HG03354 (cell line): ENCODE results near the gene HOXD10.

Source experiments
- ATAC-seq: cut with Tn5 transposase; IDR thresholded peaks from one replicate; pipeline ENCODE4 v1.9.1; 2021; ENCODE audit warnings: mild to moderate bottlenecking; ENCODE audit not compliant: unreplicated experiment, poor library complexity, severe bottlenecking

Gene HOXD10

GRCh38 chr2:176129813-176130146 lies 13.2 kb downstream of the HOXD10 start:
- ATAC-seq, result no peak

GRCh38 chr2:176130147-176130956 lies 13.8 kb downstream of the HOXD10 start:
- no peak for ATAC-seq

GRCh38 chr2:176130957-176131847 lies 14.6 kb downstream of the HOXD10 start:
- ATAC-seq, result no peak

GRCh38 chr2:176131848-176132158 lies 15.2 kb downstream of the HOXD10 start:
- ATAC-seq, result no peak

- no peak for ATAC-seq
These were observed 15.9 kb downstream of the HOXD10 start for GRCh38 chr2:176132205-176133171.

GRCh38 chr2:176133389-176133788 lies 16.8 kb downstream of the HOXD10 start:
- no peak for ATAC-seq

GRCh38 chr2:176134035-176134434 lies 17.5 kb downstream of the HOXD10 start:
- ATAC-seq, result no peak

GRCh38 chr2:176135035-176135440 lies 18.5 kb downstream of the HOXD10 start:
- no peak for ATAC-seq

- ATAC-seq, result no peak
These were observed 20.0 kb downstream of the HOXD10 start for GRCh38 chr2:176136374-176137251.

- no peak for ATAC-seq
These were observed 20.6 kb downstream of the HOXD10 start for GRCh38 chr2:176137252-176137580.

GRCh38 chr2:176137906-176138305 lies 21.3 kb downstream of the HOXD10 start:
- ATAC-seq, result no peak

GRCh38 chr2:176138526-176138922 lies 21.9 kb downstream of the HOXD10 start:
- ATAC-seq, result no peak

- ATAC-seq, result no peak
These were observed 22.5 kb downstream of the HOXD10 start for GRCh38 chr2:176138923-176139660.

- ATAC-seq, result peak; percentile 6
These were observed 23.3 kb downstream of the HOXD10 start for GRCh38 chr2:176139661-176140512.

- peak; percentile 95 for ATAC-seq
These were observed 24.1 kb downstream of the HOXD10 start for GRCh38 chr2:176140513-176141317.

GRCh38 chr2:176142281-176142680 lies 25.7 kb downstream of the HOXD10 start:
- ATAC-seq, result no peak
